NB4 (cell line): ENCODE results near the gene ASB1.
A peak's percentile ranks its signal among the peaks of the same experiment; 100 is the strongest.

Experiments used
- DNase-seq: peaks from one replicate; pipeline ENCODE4 v3.0.0; 2010; ENCODE audit warnings: low read depth
- H3K4me3 ChIP-seq: one replicate; pipeline ENCODE4 v1.5.1; 2011; ENCODE audit warnings: mild to moderate bottlenecking, low read depth, low read length, moderate library complexity
- MYC ChIP-seq: IDR thresholded peaks from 2 replicates; pipeline ENCODE4 v1.6.1; 2011; ENCODE audit warnings: low read depth, low read length
- POLR2A ChIP-seq: IDR thresholded peaks from 2 replicates; pipeline ENCODE4 v1.6.1; 2011; ENCODE audit warnings: mild to moderate bottlenecking; ENCODE audit not compliant: insufficient read length; ENCODE audit errors: extremely low read depth
- TF ChIP-seq, protein P1 (sequence below): IDR thresholded peaks from one replicate; pipeline ENCODE4 v1.5.1; 2012; ENCODE audit warnings: low read depth, low read length
- TF ChIP-seq, protein P2 (sequence below): IDR thresholded peaks from 2 replicates; pipeline ENCODE4 v1.6.1; 2011; ENCODE audit warnings: low read depth, low read length

Gene ASB1

DNA sequence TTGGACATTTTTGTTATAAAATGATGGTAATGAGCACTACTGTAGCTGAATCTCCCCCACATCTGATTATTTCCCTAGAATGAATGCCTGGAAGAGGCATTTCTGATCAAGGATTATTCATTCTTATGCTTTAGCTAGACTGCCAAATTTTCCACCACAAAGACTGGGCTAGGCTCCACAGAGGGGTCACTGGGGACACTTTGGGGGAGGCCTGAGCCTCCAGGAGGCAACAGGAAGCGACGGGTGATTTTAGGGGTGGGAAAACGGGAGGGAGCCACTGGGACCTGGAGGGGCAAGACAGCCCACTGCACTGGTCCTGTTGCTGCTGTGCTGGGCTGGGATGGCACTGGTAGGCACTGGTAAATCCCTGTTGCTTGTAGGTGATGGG lies 2.4 kb upstream of the ASB1 start:
- H3K4me3 ChIP-seq: no peak overlapping the region
- no peak for DNase-seq
- TF ChIP-seq, protein P1, sequence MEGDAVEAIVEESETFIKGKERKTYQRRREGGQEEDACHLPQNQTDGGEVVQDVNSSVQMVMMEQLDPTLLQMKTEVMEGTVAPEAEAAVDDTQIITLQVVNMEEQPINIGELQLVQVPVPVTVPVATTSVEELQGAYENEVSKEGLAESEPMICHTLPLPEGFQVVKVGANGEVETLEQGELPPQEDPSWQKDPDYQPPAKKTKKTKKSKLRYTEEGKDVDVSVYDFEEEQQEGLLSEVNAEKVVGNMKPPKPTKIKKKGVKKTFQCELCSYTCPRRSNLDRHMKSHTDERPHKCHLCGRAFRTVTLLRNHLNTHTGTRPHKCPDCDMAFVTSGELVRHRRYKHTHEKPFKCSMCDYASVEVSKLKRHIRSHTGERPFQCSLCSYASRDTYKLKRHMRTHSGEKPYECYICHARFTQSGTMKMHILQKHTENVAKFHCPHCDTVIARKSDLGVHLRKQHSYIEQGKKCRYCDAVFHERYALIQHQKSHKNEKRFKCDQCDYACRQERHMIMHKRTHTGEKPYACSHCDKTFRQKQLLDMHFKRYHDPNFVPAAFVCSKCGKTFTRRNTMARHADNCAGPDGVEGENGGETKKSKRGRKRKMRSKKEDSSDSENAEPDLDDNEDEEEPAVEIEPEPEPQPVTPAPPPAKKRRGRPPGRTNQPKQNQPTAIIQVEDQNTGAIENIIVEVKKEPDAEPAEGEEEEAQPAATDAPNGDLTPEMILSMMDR: no peak
- no peak for TF ChIP-seq POLR2A

DNA sequence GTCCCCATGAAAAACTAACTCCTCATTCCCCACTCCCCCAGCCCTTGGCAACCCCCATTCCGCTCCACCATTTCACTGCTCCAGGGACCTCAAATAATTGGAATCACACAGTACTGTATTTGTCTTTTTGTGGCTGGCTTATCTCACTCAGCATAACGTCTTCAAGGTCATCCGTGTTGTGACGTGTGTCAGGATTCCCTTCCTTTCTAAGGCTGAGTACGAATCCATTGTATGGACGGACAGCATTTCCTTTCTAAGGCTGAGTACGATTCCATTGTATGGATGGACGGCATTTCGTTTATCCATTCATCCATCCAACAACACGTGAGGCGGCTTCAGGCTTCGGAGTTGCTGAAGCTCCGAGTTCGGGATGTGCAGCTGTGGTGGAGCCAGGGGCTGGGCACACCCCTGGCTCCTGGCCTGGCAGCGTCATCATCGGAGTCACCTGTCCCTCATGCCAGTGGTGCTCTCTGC lies 1.2 kb upstream of the ASB1 start:
- H3K4me3 ChIP-seq: peak overlapping the region; percentile 73
- TF ChIP-seq, protein P1: no peak
- TF ChIP-seq, protein P2, sequence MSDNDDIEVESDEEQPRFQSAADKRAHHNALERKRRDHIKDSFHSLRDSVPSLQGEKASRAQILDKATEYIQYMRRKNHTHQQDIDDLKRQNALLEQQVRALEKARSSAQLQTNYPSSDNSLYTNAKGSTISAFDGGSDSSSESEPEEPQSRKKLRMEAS: no peak
- TF ChIP-seq MYC (no peak), POLR2A (no peak)
- no peak for DNase-seq

DNA sequence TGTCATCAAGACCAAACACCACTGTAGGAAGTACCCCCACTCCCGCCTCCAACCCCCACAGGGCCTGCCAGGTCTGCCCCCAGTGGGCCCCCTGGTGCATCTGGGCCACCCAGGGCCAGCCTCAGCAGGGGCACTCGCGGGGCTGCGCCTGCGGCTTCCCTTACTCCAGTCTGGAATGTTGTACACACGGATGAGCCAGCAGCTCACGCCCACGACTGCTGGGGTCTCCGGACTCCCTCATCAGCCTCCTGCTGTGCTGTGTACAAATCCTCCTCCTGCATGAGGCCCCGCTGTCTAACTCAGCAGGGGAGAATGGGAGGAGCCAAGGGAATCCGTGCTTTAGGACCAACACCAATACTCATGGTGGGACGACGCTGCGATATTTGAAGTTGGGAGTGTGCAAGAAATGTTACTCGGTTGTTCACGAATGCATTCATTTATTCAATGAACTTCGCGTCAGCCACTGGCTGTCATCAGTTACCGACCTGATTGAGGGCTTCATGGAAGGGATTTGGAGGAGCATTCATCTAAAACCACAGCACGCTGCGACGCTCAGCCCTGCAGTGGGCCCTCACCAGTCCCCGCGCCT lies 654 bp upstream of the ASB1 start:
- TF ChIP-seq, protein P1: no peak
- no peak for TF ChIP-seq MYC
- H3K4me3 ChIP-seq: peak overlapping the region; percentile 73
- peak; percentile 88 for DNase-seq

DNA sequence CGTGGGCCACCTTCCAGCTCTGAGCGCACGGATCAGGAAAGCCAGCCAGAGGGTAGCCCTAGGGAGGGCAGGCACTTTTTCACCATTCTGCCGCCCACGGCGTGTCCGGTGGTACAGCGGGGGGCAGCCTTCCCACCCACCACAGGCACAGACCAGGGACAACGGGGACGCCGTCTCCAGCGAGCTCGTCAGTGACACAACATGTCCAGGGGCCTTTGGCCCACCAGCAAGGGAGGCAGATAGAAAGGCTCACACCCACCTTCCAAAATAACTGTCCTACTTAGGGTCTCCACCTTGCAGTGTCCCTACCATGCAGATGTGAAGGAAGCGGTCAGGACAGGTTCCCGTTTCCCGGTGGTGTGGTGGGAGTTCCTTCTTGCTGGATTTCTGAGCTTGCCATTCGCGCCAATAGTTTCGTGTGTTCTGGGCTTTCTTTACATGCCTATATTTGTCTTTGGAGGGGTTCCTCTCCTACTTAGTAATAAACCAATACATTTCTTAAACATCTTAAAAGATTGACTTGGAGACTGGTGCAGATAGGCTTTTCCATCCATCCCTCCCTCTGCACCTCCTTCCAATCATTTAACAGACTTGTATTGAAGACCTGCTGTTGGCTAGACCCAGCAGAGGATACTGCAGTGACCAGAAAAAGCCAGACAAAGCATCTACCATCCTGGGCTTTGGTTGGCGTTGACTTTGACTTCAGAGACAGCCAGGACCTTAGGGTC lies 872 bp downstream of the ASB1 start:
- peak overlapping the region; percentile 73 for H3K4me3 ChIP-seq
- TF ChIP-seq, protein P1: no peak
- TF ChIP-seq MYC: no peak
- TF ChIP-seq, protein P2: no peak
- DNase-seq: peak; percentile 57

DNA sequence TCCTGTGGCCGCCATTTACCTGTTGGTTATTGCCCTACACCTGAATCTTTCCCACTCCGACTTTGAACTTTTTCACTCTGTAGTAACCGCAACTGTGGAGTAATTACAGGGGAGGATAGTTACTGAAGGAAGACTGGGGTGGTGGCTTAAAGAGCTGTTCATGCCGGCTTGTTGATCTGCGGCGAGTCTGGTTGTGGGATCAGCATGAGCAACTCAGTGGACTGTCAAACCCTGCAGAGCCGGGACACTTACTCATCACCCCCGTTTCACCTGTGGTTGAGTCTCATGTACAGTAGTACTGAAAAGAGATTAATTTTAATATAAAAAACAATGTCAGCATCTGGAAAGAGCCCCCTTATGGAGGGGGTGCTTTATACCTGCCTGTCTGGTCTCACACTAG lies 2.1 kb downstream of the ASB1 start:
- TF ChIP-seq POLR2A (no peak), MYC (no peak)
- TF ChIP-seq, protein P2: no peak
- TF ChIP-seq, protein P1: no peak
- H3K4me3 ChIP-seq: no peak overlapping the region
- no peak for DNase-seq

DNA sequence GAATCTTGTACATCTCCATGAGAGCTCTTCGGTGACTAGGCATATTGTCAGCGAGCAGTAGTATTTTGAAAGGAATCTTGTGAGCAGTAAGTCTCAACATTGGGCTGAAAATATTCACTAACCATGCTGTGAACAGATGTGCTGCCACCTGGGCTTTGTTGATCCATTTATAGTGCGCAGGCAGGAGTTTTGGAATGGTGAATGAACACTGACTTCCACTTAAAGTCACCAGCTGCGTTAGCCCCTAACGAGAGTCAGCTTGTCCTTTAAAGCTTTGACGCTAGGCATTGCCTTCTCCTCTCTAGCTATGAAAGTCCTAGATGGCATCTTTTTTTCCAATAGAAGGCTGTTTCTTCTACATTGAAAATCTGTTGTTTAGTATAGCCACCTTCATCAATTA lies 4.1 kb downstream of the ASB1 start:
- TF ChIP-seq, protein P1: no peak
- TF ChIP-seq, protein P2: no peak
- TF ChIP-seq MYC (no peak), POLR2A (no peak)
- H3K4me3 ChIP-seq: no peak overlapping the region
- DNase-seq: no peak
